Adipocyte (in vitro differentiated cells): Measurements from ENCODE around the gene IL3.

Source experiments
- DNase-seq: peaks from one replicate; pipeline ENCODE4 v3.0.0-alpha.2; 2015; ENCODE audit warnings: low read depth
- H3K27me3 ChIP-seq: replicated peaks from 2 replicates; pipeline ENCODE4 v1.7.0; 2013; ENCODE audit warnings: mild to moderate bottlenecking, low read length, moderate library complexity; ENCODE audit not compliant: control insufficient read depth, insufficient read depth
- H3K36me3 ChIP-seq: 2 replicates; pipeline ENCODE4 v1.7.0; 2013; ENCODE audit warnings: low read length, mild to moderate bottlenecking, moderate library complexity; ENCODE audit not compliant: control insufficient read depth, insufficient read depth, severe bottlenecking
- H3K4me1 ChIP-seq: 2 replicates; pipeline ENCODE4 v1.7.0; 2013; ENCODE audit warnings: mild to moderate bottlenecking, low read length, moderate library complexity; ENCODE audit not compliant: control insufficient read depth, insufficient read depth
- H3K4me3 ChIP-seq: 2 replicates; pipeline ENCODE4 v1.7.0; 2013; ENCODE audit warnings: mild to moderate bottlenecking, low read length, moderate library complexity
- H3K9ac ChIP-seq: 2 replicates; pipeline ENCODE4 v1.7.0; 2013; ENCODE audit warnings: mild to moderate bottlenecking, low read length, moderate library complexity
- H3K9me3 ChIP-seq: 2 replicates; pipeline ENCODE4 v1.7.0; 2013; ENCODE audit warnings: mild to moderate bottlenecking, low read length, moderate library complexity; ENCODE audit not compliant: control insufficient read depth

IL3 gene

GRCh38 chr5:132019857-132020555 lies 40.4 kb upstream of the IL3 start:
- Histone ChIP-seq H3K27me3 (peaks cover 38% of the 10 kb centered on the region), H3K4me1 (no peaks in the 10 kb centered on the region), H3K9ac (no peak overlapping the region), H3K9me3 (no peaks in the 10 kb centered on the region), H3K36me3 (no peaks in the 10 kb centered on the region), H3K4me3 (no peak overlapping the region)
- DNase-seq: no peak

GRCh38 chr5:132020568-132021339 lies 39.7 kb upstream of the IL3 start:
- H3K4me3 ChIP-seq: no peak overlapping the region
- no peaks in the 10 kb centered on the region for H3K36me3 ChIP-seq
- no peaks in the 10 kb centered on the region for H3K4me1 ChIP-seq
- H3K9ac ChIP-seq: no peak overlapping the region
- H3K9me3 ChIP-seq: no peaks in the 10 kb centered on the region
- DNase-seq: no peak
- H3K27me3 ChIP-seq: peaks cover 39% of the 10 kb centered on the region

GRCh38 chr5:132021654-132022053 lies 38.8 kb upstream of the IL3 start:
- DNase-seq: no peak
- no peaks in the 10 kb centered on the region for H3K4me1 ChIP-seq
- H3K4me3 ChIP-seq: no peak overlapping the region
- no peak overlapping the region for H3K9ac ChIP-seq
- H3K36me3 ChIP-seq: no peaks in the 10 kb centered on the region
- peaks cover 32% of the 10 kb centered on the region for H3K27me3 ChIP-seq
- no peaks in the 10 kb centered on the region for H3K9me3 ChIP-seq

GRCh38 chr5:132022737-132023136 lies 37.7 kb upstream of the IL3 start:
- no peak overlapping the region for H3K4me3 ChIP-seq
- no peaks in the 10 kb centered on the region for H3K36me3 ChIP-seq
- H3K9me3 ChIP-seq: no peaks in the 10 kb centered on the region
- no peaks in the 10 kb centered on the region for H3K4me1 ChIP-seq
- H3K27me3 ChIP-seq: peaks cover 27% of the 10 kb centered on the region
- DNase-seq: no peak
- no peak overlapping the region for H3K9ac ChIP-seq

- Histone ChIP-seq H3K36me3 (no peaks in the 10 kb centered on the region), H3K27me3 (peaks cover 25% of the 10 kb centered on the region), H3K9ac (no peak overlapping the region), H3K4me1 (no peaks in the 10 kb centered on the region), H3K9me3 (no peaks in the 10 kb centered on the region), H3K4me3 (no peak overlapping the region)
- DNase-seq: no peak
These were observed 37.0 kb upstream of the IL3 start for GRCh38 chr5:132023258-132024116.

- H3K4me1 ChIP-seq: no peaks in the 10 kb centered on the region
- H3K36me3 ChIP-seq: no peaks in the 10 kb centered on the region
- no peak overlapping the region for H3K4me3 ChIP-seq
- no peak for DNase-seq
- no peak overlapping the region for H3K9ac ChIP-seq
- H3K9me3 ChIP-seq: no peaks in the 10 kb centered on the region
- peaks cover 25% of the 10 kb centered on the region for H3K27me3 ChIP-seq
These were observed 36.4 kb upstream of the IL3 start for GRCh38 chr5:132024117-132024435.

- Histone ChIP-seq H3K4me3 (no peak overlapping the region), H3K9ac (no peak overlapping the region), H3K36me3 (no peaks in the 10 kb centered on the region), H3K9me3 (no peaks in the 10 kb centered on the region), H3K27me3 (peaks cover 23% of the 10 kb centered on the region), H3K4me1 (no peaks in the 10 kb centered on the region)
- no peak for DNase-seq
These were observed 35.6 kb upstream of the IL3 start for GRCh38 chr5:132024789-132025402.

GRCh38 chr5:132025403-132025971 lies 35.0 kb upstream of the IL3 start:
- Histone ChIP-seq H3K9me3 (no peaks in the 10 kb centered on the region), H3K36me3 (no peaks in the 10 kb centered on the region), H3K9ac (no peak overlapping the region), H3K4me3 (no peak overlapping the region), H3K4me1 (no peaks in the 10 kb centered on the region), H3K27me3 (peaks cover 28% of the 10 kb centered on the region)
- no peak for DNase-seq

- Histone ChIP-seq H3K9ac (no peak overlapping the region), H3K4me1 (no peaks in the 10 kb centered on the region), H3K4me3 (no peak overlapping the region), H3K9me3 (no peaks in the 10 kb centered on the region), H3K36me3 (no peaks in the 10 kb centered on the region), H3K27me3 (peaks cover 28% of the 10 kb centered on the region)
- DNase-seq: no peak
These were observed 33.9 kb upstream of the IL3 start for GRCh38 chr5:132026516-132027008.

GRCh38 chr5:132027027-132027426 lies 33.4 kb upstream of the IL3 start:
- no peak for DNase-seq
- H3K9ac ChIP-seq: no peak overlapping the region
- peaks cover 28% of the 10 kb centered on the region for H3K27me3 ChIP-seq
- H3K4me1 ChIP-seq: no peaks in the 10 kb centered on the region
- no peaks in the 10 kb centered on the region for H3K36me3 ChIP-seq
- H3K9me3 ChIP-seq: peaks cover under 1% of the 10 kb centered on the region
- no peak overlapping the region for H3K4me3 ChIP-seq
